ENCODE measurements around the gene CNTN4. TPM values are rescaled to one million over a fixed set of nuclear protein-coding genes. Genes with fewer than 3 reads are reported as not detected.

CNTN4 gene
- total RNA-seq, 2 donors from 2014 or later = 13.0 to 50.1 TPM

DNA sequence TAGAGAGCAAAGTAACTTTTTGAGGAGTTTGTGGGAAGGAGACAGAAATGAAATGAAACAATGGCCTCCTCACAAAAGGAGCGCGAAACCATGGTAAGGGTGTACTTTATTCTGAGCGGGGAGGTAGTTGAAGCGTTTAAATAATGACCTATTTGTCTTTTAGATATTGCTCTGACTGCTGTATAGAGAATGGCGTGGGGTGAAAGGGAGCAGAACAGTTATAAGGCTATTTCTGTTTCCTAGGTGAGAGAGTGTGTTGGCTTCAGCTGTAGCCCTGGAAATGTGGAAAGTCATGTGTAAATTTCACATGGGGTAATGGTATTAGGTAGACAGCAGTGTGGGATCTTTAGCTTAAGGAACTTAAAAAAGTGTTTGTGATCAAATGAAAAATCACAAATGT, 54.9 kb downstream of the CNTN4 start:
- Histone ChIP-seq H3K9me3 (no peaks in the 10 kb centered on the region), H3K27me3 (no peaks in the 10 kb centered on the region), H3K4me1 (no peaks in the 10 kb centered on the region), H3K36me3 (replicated peaks in 1 of 2; ENCODE audit: insufficient read depth in 1 of 2, low read depth in 2 of 2) (no peaks in the 10 kb centered on the region), H3K27ac (no peak overlapping the region), H3K4me3 (no peak overlapping the region)
- intact Hi-C loops (cut with DNase I) = no loop called here
- TF ChIP-seq, protein P1, sequence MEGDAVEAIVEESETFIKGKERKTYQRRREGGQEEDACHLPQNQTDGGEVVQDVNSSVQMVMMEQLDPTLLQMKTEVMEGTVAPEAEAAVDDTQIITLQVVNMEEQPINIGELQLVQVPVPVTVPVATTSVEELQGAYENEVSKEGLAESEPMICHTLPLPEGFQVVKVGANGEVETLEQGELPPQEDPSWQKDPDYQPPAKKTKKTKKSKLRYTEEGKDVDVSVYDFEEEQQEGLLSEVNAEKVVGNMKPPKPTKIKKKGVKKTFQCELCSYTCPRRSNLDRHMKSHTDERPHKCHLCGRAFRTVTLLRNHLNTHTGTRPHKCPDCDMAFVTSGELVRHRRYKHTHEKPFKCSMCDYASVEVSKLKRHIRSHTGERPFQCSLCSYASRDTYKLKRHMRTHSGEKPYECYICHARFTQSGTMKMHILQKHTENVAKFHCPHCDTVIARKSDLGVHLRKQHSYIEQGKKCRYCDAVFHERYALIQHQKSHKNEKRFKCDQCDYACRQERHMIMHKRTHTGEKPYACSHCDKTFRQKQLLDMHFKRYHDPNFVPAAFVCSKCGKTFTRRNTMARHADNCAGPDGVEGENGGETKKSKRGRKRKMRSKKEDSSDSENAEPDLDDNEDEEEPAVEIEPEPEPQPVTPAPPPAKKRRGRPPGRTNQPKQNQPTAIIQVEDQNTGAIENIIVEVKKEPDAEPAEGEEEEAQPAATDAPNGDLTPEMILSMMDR (IDR thresholded peaks at IDR 0.05) = no peak
- TF ChIP-seq POLR2A (IDR thresholded peaks at IDR 0.05) = no peak
- WGBS, 2 donors = 54 to 61% methylated on average over 5 of the region's 5 CpGs
- DNase-seq = no peak
- ATAC-seq = no peak

DNA sequence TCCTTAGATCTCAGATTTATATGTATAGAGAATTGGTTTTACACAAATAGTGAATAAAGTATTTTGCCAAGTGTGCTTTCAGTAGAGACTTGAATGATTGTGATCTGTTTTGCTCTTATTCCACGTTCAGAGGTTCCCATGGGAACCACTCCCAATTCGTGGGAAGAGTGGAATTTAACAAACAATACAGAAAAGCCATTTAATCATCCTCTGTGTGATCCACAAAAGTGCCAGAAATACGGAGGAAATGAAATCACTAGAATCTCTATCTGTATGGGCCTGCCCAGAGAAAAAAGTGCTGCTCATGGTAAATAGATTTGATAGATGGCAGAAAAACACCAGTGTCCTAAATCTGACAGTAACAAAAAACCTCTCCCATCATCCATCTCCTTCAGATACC, 56.0 kb downstream of the CNTN4 start:
- intact Hi-C loops (cut with DNase I) = no loop called here

DNA sequence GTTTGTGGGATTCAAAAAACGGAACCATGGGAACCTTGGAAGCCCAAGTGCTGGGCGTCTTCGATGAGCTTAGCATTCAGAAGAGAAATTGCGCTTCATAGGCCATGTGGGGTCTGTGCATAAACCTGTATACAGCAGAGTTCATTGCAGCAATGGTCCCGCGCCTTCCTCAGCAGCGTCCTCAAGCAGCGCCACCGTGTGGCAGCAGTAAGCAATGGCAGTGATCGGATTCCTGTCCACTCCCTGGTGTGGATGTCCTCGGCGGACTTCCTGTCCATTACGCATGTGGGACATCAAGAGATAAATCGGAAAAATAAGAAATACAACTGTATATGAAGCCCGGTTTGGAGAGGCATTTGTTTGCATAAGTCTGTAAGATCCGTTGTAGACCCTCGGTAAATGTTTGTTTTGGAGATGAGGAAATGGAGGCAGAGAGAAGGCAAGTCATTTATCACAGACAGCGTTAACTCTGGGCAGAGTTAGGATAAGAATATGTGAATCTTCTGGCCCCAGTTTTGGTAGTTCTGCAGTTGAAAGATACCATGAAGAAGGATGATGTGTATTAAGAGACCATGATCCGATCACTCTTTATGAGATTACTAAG, 57.7 kb downstream of the CNTN4 start:
- intact Hi-C loops (cut with DNase I) = no loop called here
- 43 to 47% methylated on average over 19 of the region's 19 CpGs for WGBS, 2 donors

More for the DNA sequence above, 56.0 kb downstream of the CNTN4 start:
- no peak overlapping the region for H3K27ac ChIP-seq
- no peaks in the 10 kb centered on the region for H3K9me3 ChIP-seq
- no peak for TF ChIP-seq POLR2A (IDR thresholded peaks at IDR 0.05)
- TF ChIP-seq, protein P1 (IDR thresholded peaks at IDR 0.05) = no peak
- ATAC-seq = no peak
- H3K36me3 ChIP-seq (replicated peaks in 1 of 2; ENCODE audit: insufficient read depth in 1 of 2, low read depth in 2 of 2) = no peaks in the 10 kb centered on the region
- no peaks in the 10 kb centered on the region for H3K27me3 ChIP-seq
- no peak for DNase-seq
- WGBS, 2 donors = 12 to 19% methylated on average over 3 of the region's 3 CpGs
- H3K4me1 ChIP-seq = no peaks in the 10 kb centered on the region
- no peak overlapping the region for H3K4me3 ChIP-seq

GRCh38 chr3:2158828-2159227, 60.2 kb downstream of the CNTN4 start:
- Histone ChIP-seq H3K27me3 (no peaks in the 10 kb centered on the region), H3K4me1 (no peaks in the 10 kb centered on the region), H3K36me3 (replicated peaks in 1 of 2; ENCODE audit: insufficient read depth in 1 of 2, low read depth in 2 of 2) (no peaks in the 10 kb centered on the region), H3K27ac (no peak overlapping the region), H3K4me3 (no peak overlapping the region), H3K9me3 (no peaks in the 10 kb centered on the region)
- 54 to 61% methylated on average over 3 of the region's 3 CpGs for WGBS, 2 donors
- no peak for ATAC-seq
- TF ChIP-seq, protein P1 (IDR thresholded peaks at IDR 0.05) = no peak
- no peak for TF ChIP-seq POLR2A (IDR thresholded peaks at IDR 0.05)
- DNase-seq = no peak
- intact Hi-C loops (cut with DNase I) = no loop called here

More for the DNA sequence above, 57.7 kb downstream of the CNTN4 start:
- H3K27ac ChIP-seq = no peak overlapping the region
- no peaks in the 10 kb centered on the region for H3K4me1 ChIP-seq
- no peaks in the 10 kb centered on the region for H3K9me3 ChIP-seq
- H3K4me3 ChIP-seq = no peak overlapping the region
- H3K27me3 ChIP-seq = no peaks in the 10 kb centered on the region
- DNase-seq = peak in 2 of 4 donors; percentile 15 to 39
- no peaks in the 10 kb centered on the region for H3K36me3 ChIP-seq (replicated peaks in 1 of 2; ENCODE audit: insufficient read depth in 1 of 2, low read depth in 2 of 2)
- no peak for ATAC-seq
- TF ChIP-seq, protein P1 (IDR thresholded peaks at IDR 0.05) = peak in 5 of 7 experiments; percentile 12 to 53 (median 24)
- TF ChIP-seq POLR2A (IDR thresholded peaks at IDR 0.05) = no peak

DNA sequence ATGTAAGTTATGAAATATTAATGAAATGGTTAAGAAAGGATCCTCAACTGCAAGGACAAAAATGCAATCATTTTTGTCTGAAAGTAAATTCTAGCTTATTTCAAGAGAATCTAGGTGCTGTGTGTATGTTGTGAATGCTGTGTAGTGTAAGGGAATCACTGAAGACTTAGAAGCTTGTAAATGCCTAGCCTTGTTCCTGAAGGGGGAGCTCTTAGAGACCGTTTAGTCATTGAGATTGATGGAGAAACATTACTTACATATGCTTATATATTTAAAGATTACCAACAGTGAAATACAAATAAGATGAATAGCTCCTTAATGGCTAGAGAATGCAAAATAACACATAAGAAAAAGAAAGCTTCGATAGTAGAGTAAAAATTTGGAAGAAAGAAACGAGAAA, 67.9 kb downstream of the CNTN4 start:
- H3K9me3 ChIP-seq = no peaks in the 10 kb centered on the region
- ATAC-seq = no peak
- no peaks in the 10 kb centered on the region for H3K4me1 ChIP-seq
- no peak overlapping the region for H3K27ac ChIP-seq
- H3K36me3 ChIP-seq (replicated peaks in 1 of 2; ENCODE audit: insufficient read depth in 1 of 2, low read depth in 2 of 2) = no peaks in the 10 kb centered on the region
- 33 to 42% methylated on average over 3 of the region's 3 CpGs for WGBS, 2 donors
- TF ChIP-seq, protein P1 (IDR thresholded peaks at IDR 0.05) = no peak
- no peak overlapping the region for H3K4me3 ChIP-seq
- no peaks in the 10 kb centered on the region for H3K27me3 ChIP-seq
- intact Hi-C loops (cut with DNase I) = no loop called here
- no peak for DNase-seq

All from body of pancreas (tissue), 4 donors.